ENCODE results near the gene CBLC. TPM values are rescaled to one million over a fixed set of nuclear protein-coding genes. Genes with fewer than 3 reads are reported as not detected.
"Not testable (repeated sequence)": the region's sequence is repeated elsewhere in the genome, so short reads cannot be mapped to it uniquely, and the experiment has no call there.

Gene CBLC
- total RNA-seq, 4 donors from 2014 or later: 0.93 to 1.0 TPM; not detected in 2

- no peaks in the 10 kb centered on the region for H3K36me3 ChIP-seq
- WGBS, 2 donors (ENCODE audit: low coverage in 1 of 2): 91 to 94% methylated on average over 4 to 11 of the region's 23 CpGs
- peaks cover 0 to 6% (median 0%) of the 10 kb centered on the region in 3 donors for H3K4me1 ChIP-seq
- no peaks in the 10 kb centered on the region for H3K9me3 ChIP-seq
- TF ChIP-seq POLR2A (IDR thresholded peaks at IDR 0.05) (no peak), POLR2AphosphoS5 (IDR thresholded peaks at IDR 0.05) (no peak), EP300 (IDR thresholded peaks at IDR 0.05) (no peak), CTCF (IDR thresholded peaks at IDR 0.05) (no peak)
- no peak overlapping the region for H3K27ac ChIP-seq
- no peak for ATAC-seq
- H3K27me3 ChIP-seq: peaks cover 38% of the 10 kb centered on the region
- no peak overlapping the region for H3K4me3 ChIP-seq
These were observed 1.1 kb upstream of the CBLC start for GRCh38 chr19:44776402-44777096.

DNA sequence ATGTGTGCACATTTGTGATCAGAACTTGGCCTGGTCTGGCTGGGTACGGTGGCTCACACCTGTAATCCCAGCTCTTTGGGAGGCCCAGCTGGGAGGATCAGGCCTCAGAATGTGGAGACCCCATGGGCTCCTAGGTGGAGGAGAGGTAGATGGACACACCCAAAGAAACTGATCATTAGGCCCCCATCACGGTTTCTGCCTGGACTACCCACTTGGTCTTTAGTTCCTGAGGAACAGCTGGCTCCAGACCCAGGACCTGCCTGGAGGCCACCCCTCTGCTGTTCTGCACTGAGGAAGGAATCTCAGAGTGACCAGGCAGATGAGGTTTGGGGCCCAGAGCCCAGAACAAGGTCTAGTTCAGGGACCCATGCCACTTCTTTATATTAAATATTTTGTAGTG, 1.5 kb downstream of the CBLC start:
- peaks cover 0 to 7% (median 0%) of the 10 kb centered on the region in 3 donors for H3K4me1 ChIP-seq
- no CpG with 5 or more reads among the region's 2 CpGs for WGBS, 2 donors (ENCODE audit: low coverage in 1 of 2)
- no peak for ATAC-seq
- H3K4me3 ChIP-seq: no peak overlapping the region
- H3K27ac ChIP-seq: no peak overlapping the region
- H3K36me3 ChIP-seq: no peaks in the 10 kb centered on the region
- H3K9me3 ChIP-seq: no peaks in the 10 kb centered on the region
- peaks cover 38% of the 10 kb centered on the region for H3K27me3 ChIP-seq
- no peak for TF ChIP-seq POLR2AphosphoS5 (IDR thresholded peaks at IDR 0.05)
- TF ChIP-seq POLR2A (IDR thresholded peaks at IDR 0.05): no peak
- no peak for TF ChIP-seq CTCF (IDR thresholded peaks at IDR 0.05)
- no peak for TF ChIP-seq EP300 (IDR thresholded peaks at IDR 0.05)

DNA sequence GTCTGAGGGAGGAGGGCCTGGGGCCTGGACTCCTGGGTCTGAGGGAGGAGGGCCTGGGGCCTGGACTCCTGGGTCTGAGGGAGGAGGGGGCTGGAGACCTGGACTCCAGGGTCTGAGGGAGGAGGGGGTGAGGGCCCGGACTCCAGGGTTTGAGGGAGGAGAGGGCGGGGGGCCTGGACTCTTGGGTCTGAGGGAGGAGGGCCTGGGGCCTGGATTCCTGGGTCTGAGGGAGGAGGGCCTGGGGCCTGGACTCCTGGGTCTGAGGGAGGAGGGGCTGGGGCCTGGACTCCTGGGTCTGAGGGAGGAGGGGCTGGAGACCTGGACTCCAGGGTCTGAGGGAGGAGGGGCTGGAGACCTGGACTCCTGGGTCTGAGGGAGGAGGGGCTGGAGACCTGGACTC, 4.0 kb downstream of the CBLC start:
- peaks cover 26% of the 10 kb centered on the region for H3K27me3 ChIP-seq
- not testable (repeated sequence) for H3K4me3 ChIP-seq, H3K36me3 ChIP-seq, H3K27ac ChIP-seq, ATAC-seq, H3K9me3 ChIP-seq
- peaks cover 0 to 13% (median 0%) of the 10 kb centered on the region in 3 donors for H3K4me1 ChIP-seq
- WGBS, 2 donors (ENCODE audit: low coverage in 1 of 2): no CpG with 5 or more reads among the region's 2 CpGs

GRCh38 chr19:44782729-44783128, 5.0 kb downstream of the CBLC start:
- peaks cover 15% of the 10 kb centered on the region for H3K27me3 ChIP-seq
- peaks cover 0 to 11% (median 0%) of the 10 kb centered on the region in 3 donors for H3K4me1 ChIP-seq
- H3K27ac ChIP-seq: no peak overlapping the region
- no peak for ATAC-seq
- no peak for TF ChIP-seq POLR2A (IDR thresholded peaks at IDR 0.05)
- TF ChIP-seq POLR2AphosphoS5 (IDR thresholded peaks at IDR 0.05): no peak
- TF ChIP-seq EP300 (IDR thresholded peaks at IDR 0.05): no peak
- H3K9me3 ChIP-seq: no peaks in the 10 kb centered on the region
- H3K4me3 ChIP-seq: no peak overlapping the region
- no peaks in the 10 kb centered on the region for H3K36me3 ChIP-seq
- 84 to 89% methylated on average over 3 to 4 of the region's 5 CpGs for WGBS, 2 donors (ENCODE audit: low coverage in 1 of 2)

- Histone ChIP-seq H3K36me3 (no peaks in the 10 kb centered on the region), H3K27me3 (peaks cover 10% of the 10 kb centered on the region), H3K4me3 (no peak overlapping the region), H3K27ac (no peak overlapping the region), H3K4me1 (peaks cover 0 to 7% (median 0%) of the 10 kb centered on the region in 3 donors), H3K9me3 (no peaks in the 10 kb centered on the region)
- ATAC-seq: no peak
- TF ChIP-seq EP300 (IDR thresholded peaks at IDR 0.05) (no peak), POLR2A (IDR thresholded peaks at IDR 0.05) (no peak), POLR2AphosphoS5 (IDR thresholded peaks at IDR 0.05) (no peak), CTCF (IDR thresholded peaks at IDR 0.05) (no peak)
- WGBS, 2 donors (ENCODE audit: low coverage in 1 of 2): 97 to 100% methylated on average over 1 to 4 of the region's 4 CpGs
These were observed 5.9 kb downstream of the CBLC start for GRCh38 chr19:44783545-44783944.

GRCh38 chr19:44785271-44785670, 7.6 kb downstream of the CBLC start:
- Histone ChIP-seq H3K27ac (no peak overlapping the region), H3K27me3 (no peaks in the 10 kb centered on the region), H3K9me3 (no peaks in the 10 kb centered on the region), H3K4me3 (no peak overlapping the region), H3K36me3 (no peaks in the 10 kb centered on the region), H3K4me1 (peaks cover 0 to 7% (median 0%) of the 10 kb centered on the region in 3 donors)
- WGBS, 2 donors (ENCODE audit: low coverage in 1 of 2): 87 to 90% methylated on average over 1 to 2 of the region's 3 CpGs
- ATAC-seq: no peak
- TF ChIP-seq EP300 (IDR thresholded peaks at IDR 0.05): no peak
- no peak for TF ChIP-seq POLR2A (IDR thresholded peaks at IDR 0.05)
- no peak for TF ChIP-seq POLR2AphosphoS5 (IDR thresholded peaks at IDR 0.05)
- TF ChIP-seq CTCF (IDR thresholded peaks at IDR 0.05): no peak
